SH-SY5Y (cell line): ENCODE measurements around the gene LNX2.

ENCODE experiments used
- GATA2 ChIP-seq: IDR thresholded peaks from 2 replicates; pipeline ENCODE4 v1.6.1; 2011; ENCODE audit warnings: mild to moderate bottlenecking, low read depth, low read length
- GATA3 ChIP-seq: IDR thresholded peaks from 2 replicates; pipeline ENCODE4 v1.6.1; 2011; ENCODE audit warnings: low read depth, mild to moderate bottlenecking, low read length, moderate library complexity

- TF ChIP-seq GATA2 (no peak), GATA3 (no peak)
Observed at GRCh38 chr13:27497563-27498230, 122.6 kb downstream of the LNX2 start.
